ENCODE data around the gene BTBD6.

DNA sequence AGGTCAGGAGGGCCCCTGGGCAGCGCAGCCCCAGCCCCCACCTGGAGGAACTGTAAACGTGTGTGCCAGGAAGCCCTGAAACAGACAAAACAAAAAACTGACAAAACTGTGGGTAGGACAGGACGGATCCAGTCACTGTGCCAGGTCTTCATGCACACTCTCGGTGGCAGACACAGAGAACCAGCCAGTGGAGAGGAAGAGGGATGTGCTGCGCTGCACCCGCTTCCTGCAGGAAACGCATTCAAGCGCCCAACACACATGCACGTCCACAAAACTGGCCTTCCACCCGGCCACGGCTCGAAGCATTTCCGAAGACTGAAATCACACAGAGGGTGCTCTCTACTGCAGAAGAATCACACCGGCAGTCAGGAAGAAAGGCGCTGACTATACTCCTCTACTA lies 35.6 kb downstream of the BTBD6 start:
- TF ChIP-seq, protein P1, sequence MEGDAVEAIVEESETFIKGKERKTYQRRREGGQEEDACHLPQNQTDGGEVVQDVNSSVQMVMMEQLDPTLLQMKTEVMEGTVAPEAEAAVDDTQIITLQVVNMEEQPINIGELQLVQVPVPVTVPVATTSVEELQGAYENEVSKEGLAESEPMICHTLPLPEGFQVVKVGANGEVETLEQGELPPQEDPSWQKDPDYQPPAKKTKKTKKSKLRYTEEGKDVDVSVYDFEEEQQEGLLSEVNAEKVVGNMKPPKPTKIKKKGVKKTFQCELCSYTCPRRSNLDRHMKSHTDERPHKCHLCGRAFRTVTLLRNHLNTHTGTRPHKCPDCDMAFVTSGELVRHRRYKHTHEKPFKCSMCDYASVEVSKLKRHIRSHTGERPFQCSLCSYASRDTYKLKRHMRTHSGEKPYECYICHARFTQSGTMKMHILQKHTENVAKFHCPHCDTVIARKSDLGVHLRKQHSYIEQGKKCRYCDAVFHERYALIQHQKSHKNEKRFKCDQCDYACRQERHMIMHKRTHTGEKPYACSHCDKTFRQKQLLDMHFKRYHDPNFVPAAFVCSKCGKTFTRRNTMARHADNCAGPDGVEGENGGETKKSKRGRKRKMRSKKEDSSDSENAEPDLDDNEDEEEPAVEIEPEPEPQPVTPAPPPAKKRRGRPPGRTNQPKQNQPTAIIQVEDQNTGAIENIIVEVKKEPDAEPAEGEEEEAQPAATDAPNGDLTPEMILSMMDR (IDR thresholded peaks at IDR 0.05), result no peak
- TF ChIP-seq POLR2A (IDR thresholded peaks at IDR 0.05), result no peak
